HL-60 (cell line): ENCODE data around the gene ASTN2.

Experiments used
- POLR2AphosphoS5 ChIP-seq: IDR thresholded peaks from 2 replicates; pipeline ENCODE4 v1.6.1; 2012; ENCODE audit warnings: low read depth
- TF ChIP-seq, protein P1 (sequence below): IDR thresholded peaks from one replicate; pipeline ENCODE4 v1.5.1; 2011; ENCODE audit warnings: low read length, control low read depth, inconsistent platforms; ENCODE audit not compliant: insufficient read depth

DNA sequence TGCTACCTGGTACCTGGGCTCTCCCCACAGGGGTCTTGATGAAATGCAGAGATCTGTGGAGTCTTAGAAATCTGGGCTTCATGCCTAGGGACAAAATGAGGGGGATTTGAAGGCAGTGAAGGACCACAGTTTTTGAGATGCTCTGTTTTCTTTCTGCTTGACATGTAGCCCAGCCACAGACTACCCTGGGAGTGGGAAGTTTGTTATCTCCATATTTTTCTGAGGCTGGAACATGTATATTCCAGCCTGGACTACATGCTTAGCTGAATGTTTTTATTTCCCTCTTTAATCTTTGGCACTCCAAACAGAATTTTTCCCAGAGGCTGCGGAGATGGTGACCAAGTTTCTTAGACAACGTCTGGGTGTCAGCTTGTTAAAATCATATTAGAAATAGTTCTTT lies 1008.4 kb downstream of the ASTN2 start:
- TF ChIP-seq, protein P1, sequence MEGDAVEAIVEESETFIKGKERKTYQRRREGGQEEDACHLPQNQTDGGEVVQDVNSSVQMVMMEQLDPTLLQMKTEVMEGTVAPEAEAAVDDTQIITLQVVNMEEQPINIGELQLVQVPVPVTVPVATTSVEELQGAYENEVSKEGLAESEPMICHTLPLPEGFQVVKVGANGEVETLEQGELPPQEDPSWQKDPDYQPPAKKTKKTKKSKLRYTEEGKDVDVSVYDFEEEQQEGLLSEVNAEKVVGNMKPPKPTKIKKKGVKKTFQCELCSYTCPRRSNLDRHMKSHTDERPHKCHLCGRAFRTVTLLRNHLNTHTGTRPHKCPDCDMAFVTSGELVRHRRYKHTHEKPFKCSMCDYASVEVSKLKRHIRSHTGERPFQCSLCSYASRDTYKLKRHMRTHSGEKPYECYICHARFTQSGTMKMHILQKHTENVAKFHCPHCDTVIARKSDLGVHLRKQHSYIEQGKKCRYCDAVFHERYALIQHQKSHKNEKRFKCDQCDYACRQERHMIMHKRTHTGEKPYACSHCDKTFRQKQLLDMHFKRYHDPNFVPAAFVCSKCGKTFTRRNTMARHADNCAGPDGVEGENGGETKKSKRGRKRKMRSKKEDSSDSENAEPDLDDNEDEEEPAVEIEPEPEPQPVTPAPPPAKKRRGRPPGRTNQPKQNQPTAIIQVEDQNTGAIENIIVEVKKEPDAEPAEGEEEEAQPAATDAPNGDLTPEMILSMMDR = no peak
- no peak for TF ChIP-seq POLR2AphosphoS5
